Cardiac muscle cell (in vitro differentiated cells and primary cell): Measurements from ENCODE around the gene CHST8. TPM values are rescaled to one million over a fixed set of nuclear protein-coding genes. Genes with fewer than 3 reads are reported as not detected.
A peak's percentile ranks its signal among the peaks of the same experiment; 100 is the strongest.

Source experiments
- DNase-seq, 2 donors: peaks; one replicate each; pipeline versions ENCODE4 v3.0.0 to v3.0.0-alpha.2; 2010 to 2017; ENCODE audit warnings: low read depth in 1 of 2, low spot score in 1 of 2
- H3K27ac ChIP-seq: fragments of 200-600 bp; sonication (generic); 2 replicates; pipeline ENCODE4 v1.5.1; 2016
- H3K27me3 ChIP-seq: fragments of 200-600 bp; sonication (generic); 2 replicates; pipeline ENCODE4 v1.6.0; 2016; ENCODE audit warnings: control low read depth
- H3K36me3 ChIP-seq: fragments of 200-600 bp; sonication (generic); 2 replicates; pipeline ENCODE4 v1.5.1; 2016; ENCODE audit warnings: control low read depth
- H3K4me1 ChIP-seq: fragments of 200-600 bp; sonication (generic); 2 replicates; pipeline ENCODE4 v1.8.1; 2017; ENCODE audit warnings: low read depth, mild to moderate bottlenecking, mixed run types
- H3K4me3 ChIP-seq: fragments of 200-600 bp; sonication (generic); 2 replicates; pipeline ENCODE4 v1.5.1; 2016; ENCODE audit warnings: mild to moderate bottlenecking
- H3K9me3 ChIP-seq: fragments of 200-600 bp; sonication (generic); 2 replicates; pipeline ENCODE4 v1.5.1; 2017; ENCODE audit warnings: low read depth, mild to moderate bottlenecking, control low read depth
- polyA plus RNA-seq: library from polyadenylated mRNA; unstranded; fragments of >200 nt; fragmentation: Nextera tagmentation; extraction: Ambion mirVana; gene quantifications from 2 replicates; pipeline ENCODE4 v1.2.1, GENCODE V29; 2016
- total RNA-seq: library from RNA; depleted of rRNA; stranded (reverse); fragments of >200 nt; gene quantifications from 2 replicates; pipeline ENCODE4 v1.2.3, GENCODE V29; 2016
- TF ChIP-seq, protein P1 (sequence below): IDR thresholded peaks from 2 replicates; pipeline ENCODE4 v1.5.1; 2012; ENCODE audit warnings: low read depth, mild to moderate bottlenecking, low read length

Gene CHST8, protein sequence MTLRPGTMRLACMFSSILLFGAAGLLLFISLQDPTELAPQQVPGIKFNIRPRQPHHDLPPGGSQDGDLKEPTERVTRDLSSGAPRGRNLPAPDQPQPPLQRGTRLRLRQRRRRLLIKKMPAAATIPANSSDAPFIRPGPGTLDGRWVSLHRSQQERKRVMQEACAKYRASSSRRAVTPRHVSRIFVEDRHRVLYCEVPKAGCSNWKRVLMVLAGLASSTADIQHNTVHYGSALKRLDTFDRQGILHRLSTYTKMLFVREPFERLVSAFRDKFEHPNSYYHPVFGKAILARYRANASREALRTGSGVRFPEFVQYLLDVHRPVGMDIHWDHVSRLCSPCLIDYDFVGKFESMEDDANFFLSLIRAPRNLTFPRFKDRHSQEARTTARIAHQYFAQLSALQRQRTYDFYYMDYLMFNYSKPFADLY
- total RNA-seq, result 0.85 and 0.89 TPM in 2 replicates
- polyA plus RNA-seq, result 0.12 and 0.84 TPM in 2 replicates

- no peaks in the 10 kb centered on the region for H3K9me3 ChIP-seq
- TF ChIP-seq, protein P1, sequence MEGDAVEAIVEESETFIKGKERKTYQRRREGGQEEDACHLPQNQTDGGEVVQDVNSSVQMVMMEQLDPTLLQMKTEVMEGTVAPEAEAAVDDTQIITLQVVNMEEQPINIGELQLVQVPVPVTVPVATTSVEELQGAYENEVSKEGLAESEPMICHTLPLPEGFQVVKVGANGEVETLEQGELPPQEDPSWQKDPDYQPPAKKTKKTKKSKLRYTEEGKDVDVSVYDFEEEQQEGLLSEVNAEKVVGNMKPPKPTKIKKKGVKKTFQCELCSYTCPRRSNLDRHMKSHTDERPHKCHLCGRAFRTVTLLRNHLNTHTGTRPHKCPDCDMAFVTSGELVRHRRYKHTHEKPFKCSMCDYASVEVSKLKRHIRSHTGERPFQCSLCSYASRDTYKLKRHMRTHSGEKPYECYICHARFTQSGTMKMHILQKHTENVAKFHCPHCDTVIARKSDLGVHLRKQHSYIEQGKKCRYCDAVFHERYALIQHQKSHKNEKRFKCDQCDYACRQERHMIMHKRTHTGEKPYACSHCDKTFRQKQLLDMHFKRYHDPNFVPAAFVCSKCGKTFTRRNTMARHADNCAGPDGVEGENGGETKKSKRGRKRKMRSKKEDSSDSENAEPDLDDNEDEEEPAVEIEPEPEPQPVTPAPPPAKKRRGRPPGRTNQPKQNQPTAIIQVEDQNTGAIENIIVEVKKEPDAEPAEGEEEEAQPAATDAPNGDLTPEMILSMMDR, result no peak
- peak within 1 kb of the TSS; percentile 64 for H3K4me3 ChIP-seq
- no peak within 1 kb of the TSS for H3K27ac ChIP-seq
- DNase-seq, result peak; percentile 39 to 80
- no peaks in the 10 kb centered on the region for H3K36me3 ChIP-seq
- H3K27me3 ChIP-seq, result peaks cover 90% of the 10 kb centered on the region
- H3K4me1 ChIP-seq, result peaks cover 10% of the 10 kb centered on the region
Observed at GRCh38 chr19:33621811-33622504, at the start of gene CHST8. Gene CHST8, plus strand, starts transcription at chr19:33621953. Its CDS starts 67,309 bp downstream, at chr19:33689262.

GRCh38 chr19:33572929-33573328 is 48.8 kb upstream of the CHST8 start:
- DNase-seq, result no peak
- H3K27ac ChIP-seq, result no peak overlapping the region
- no peaks in the 10 kb centered on the region for H3K27me3 ChIP-seq
- no peaks in the 10 kb centered on the region for H3K9me3 ChIP-seq
- no peaks in the 10 kb centered on the region for H3K4me1 ChIP-seq
- H3K4me3 ChIP-seq, result no peak overlapping the region
- H3K36me3 ChIP-seq, result no peaks in the 10 kb centered on the region
- TF ChIP-seq, protein P1, result no peak

DNA sequence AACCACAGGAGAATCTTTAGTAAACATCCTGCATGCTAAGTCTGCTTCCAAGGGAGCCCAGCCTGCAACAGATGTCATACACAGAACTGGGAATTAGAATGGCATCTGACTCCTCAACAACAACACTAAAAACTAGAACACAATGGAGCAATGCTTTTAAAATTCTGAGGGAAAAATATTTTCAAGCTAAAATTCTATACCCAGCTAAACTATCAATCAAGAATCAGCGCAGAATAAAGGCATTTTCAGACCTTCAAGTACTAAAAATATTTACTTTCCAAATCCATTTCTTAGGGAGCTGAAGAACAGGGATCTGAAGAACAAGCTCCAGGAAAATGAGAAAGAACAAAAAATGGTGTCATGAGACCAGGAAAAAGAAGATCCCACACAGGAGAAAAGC is 46.9 kb upstream of the CHST8 start:
- Histone ChIP-seq H3K27ac (no peak overlapping the region), H3K4me3 (no peak overlapping the region), H3K9me3 (no peaks in the 10 kb centered on the region), H3K27me3 (no peaks in the 10 kb centered on the region), H3K36me3 (no peaks in the 10 kb centered on the region), H3K4me1 (no peaks in the 10 kb centered on the region)
- no peak for DNase-seq
- TF ChIP-seq, protein P1, result no peak

DNA sequence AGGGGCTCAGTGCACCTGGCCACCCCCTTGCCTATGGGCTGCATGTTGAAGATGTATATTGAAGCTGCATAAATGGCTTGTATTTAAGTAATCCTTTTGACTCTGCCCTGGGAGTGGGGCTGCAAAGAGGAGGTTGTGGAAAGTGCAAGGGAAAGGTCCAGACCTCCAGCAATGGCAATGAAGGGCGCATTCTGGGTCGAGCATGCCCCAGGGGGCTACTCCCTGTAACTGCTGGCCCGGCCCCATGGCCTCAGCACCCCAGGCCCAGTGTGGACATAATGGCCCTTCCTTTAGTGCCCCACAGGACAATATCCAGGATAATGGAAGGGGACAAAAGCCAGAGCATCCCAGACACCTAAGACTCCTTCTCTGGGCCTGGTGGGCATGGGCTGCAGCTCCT is 43.1 kb upstream of the CHST8 start:
- H3K27ac ChIP-seq, result no peak overlapping the region
- H3K36me3 ChIP-seq, result no peaks in the 10 kb centered on the region
- H3K4me1 ChIP-seq, result no peaks in the 10 kb centered on the region
- H3K9me3 ChIP-seq, result no peaks in the 10 kb centered on the region
- TF ChIP-seq, protein P1, result no peak
- H3K4me3 ChIP-seq, result no peak overlapping the region
- no peak for DNase-seq
- H3K27me3 ChIP-seq, result no peaks in the 10 kb centered on the region

DNA sequence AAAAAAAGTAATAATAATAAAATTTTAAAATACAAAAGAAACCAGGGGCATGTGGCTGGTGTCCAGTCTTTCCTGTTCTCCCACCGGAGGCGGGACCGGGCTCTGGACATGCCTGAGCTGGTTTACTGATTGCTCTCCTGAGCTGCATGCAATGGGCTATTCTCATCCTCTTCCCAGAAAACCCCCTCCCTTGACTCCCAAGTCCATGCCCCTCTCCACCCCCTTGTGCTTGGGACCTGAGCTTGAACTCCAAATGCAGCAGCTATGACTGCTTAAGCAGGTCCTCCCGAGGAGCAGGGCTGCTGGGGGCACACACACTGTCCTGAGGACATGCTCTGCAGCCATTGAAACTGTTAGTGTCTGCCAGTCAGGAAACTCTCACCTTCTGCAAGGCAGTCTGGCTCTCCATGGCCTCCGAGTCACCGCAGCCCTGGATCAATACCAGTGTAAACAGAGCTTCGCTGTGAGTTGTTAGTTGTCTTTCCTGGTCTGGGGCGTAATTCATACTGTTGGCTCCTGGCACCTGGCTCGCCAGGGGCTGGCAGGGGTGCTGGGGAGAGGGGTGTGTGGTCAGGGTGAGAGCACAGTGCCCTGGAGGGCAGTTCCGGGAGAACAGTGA is 41.6 kb upstream of the CHST8 start:
- Histone ChIP-seq H3K4me1 (no peaks in the 10 kb centered on the region), H3K27ac (no peak overlapping the region), H3K9me3 (no peaks in the 10 kb centered on the region), H3K27me3 (no peaks in the 10 kb centered on the region), H3K36me3 (no peaks in the 10 kb centered on the region), H3K4me3 (no peak overlapping the region)
- TF ChIP-seq, protein P1, result no peak
- no peak for DNase-seq
